ENCODE data around the gene SLC27A5. TPM values are rescaled to one million over a fixed set of nuclear protein-coding genes. Genes with fewer than 3 reads are reported as not detected.
"Not testable (repeated sequence)": the region's sequence is repeated elsewhere in the genome, so short reads cannot be mapped to it uniquely, and the experiment has no call there.

SLC27A5 gene
- total and polyA plus RNA-seq, 7 donors: 2.3 to 22.9 (median 7.8) TPM

DNA sequence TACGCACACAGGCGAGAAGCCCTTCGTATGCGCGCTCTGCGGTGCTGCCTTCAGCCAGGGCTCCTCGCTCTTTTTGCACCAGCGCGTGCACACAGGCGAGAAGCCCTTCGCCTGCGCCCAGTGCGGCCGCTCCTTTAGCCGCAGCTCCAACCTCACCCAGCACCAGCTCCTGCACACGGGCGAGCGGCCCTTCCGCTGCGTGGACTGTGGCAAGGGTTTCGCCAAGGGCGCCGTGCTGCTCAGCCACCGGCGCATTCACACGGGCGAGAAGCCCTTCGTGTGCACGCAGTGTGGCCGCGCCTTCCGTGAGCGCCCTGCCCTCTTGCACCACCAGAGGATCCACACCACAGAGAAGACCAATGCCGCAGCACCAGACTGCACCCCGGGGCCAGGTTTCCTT lies 55.7 kb downstream of the SLC27A5 start:
- H3K9me3 ChIP-seq: no peaks in the 10 kb centered on the region
- DNase-seq: no peak
- WGBS, 2 donors: 98% methylated on average over 35 of the region's 35 CpGs
- H3K36me3 ChIP-seq: peaks cover 0 to 38% (median 7%) of the 10 kb centered on the region in 4 donors
- no peak overlapping the region for H3K4me3 ChIP-seq
- H3K4me1 ChIP-seq: peaks cover 0 to 10% (median 7%) of the 10 kb centered on the region in 4 donors
- H3K27ac ChIP-seq: no peak overlapping the region
- intact Hi-C loops (cut with DNase I): no loop called here
- no peaks in the 10 kb centered on the region for H3K27me3 ChIP-seq
- TF ChIP-seq, protein P1, sequence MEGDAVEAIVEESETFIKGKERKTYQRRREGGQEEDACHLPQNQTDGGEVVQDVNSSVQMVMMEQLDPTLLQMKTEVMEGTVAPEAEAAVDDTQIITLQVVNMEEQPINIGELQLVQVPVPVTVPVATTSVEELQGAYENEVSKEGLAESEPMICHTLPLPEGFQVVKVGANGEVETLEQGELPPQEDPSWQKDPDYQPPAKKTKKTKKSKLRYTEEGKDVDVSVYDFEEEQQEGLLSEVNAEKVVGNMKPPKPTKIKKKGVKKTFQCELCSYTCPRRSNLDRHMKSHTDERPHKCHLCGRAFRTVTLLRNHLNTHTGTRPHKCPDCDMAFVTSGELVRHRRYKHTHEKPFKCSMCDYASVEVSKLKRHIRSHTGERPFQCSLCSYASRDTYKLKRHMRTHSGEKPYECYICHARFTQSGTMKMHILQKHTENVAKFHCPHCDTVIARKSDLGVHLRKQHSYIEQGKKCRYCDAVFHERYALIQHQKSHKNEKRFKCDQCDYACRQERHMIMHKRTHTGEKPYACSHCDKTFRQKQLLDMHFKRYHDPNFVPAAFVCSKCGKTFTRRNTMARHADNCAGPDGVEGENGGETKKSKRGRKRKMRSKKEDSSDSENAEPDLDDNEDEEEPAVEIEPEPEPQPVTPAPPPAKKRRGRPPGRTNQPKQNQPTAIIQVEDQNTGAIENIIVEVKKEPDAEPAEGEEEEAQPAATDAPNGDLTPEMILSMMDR (IDR thresholded peaks at IDR 0.05): no peak
- TF ChIP-seq POLR2AphosphoS5 (IDR thresholded peaks at IDR 0.05) (no peak), POLR2A (IDR thresholded peaks at IDR 0.05) (no peak), EP300 (IDR thresholded peaks at IDR 0.05) (no peak)

DNA sequence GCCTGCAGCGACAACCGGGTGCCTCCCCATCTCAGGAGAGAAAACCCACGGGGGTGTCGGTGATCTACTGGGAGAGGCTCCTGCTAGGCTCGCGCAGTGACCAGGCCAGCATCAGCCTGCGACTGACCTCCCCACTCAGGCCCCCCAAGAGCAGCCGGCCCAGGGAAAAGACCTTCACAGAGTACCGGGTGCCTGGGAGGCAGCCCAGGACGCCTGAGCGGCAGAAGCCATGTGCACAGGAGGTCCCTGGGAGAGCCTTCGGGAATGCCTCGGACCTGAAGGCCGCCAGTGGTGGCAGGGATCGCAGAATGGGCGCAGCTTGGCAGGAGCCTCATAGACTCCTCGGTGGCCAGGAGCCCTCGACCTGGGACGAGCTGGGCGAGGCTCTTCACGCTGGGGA lies 56.5 kb downstream of the SLC27A5 start:
- intact Hi-C loops (cut with DNase I): no loop called here
- H3K36me3 ChIP-seq: peaks cover 0 to 38% (median 7%) of the 10 kb centered on the region in 4 donors
- H3K9me3 ChIP-seq: no peaks in the 10 kb centered on the region
- 95 to 96% methylated on average over 21 of the region's 21 CpGs for WGBS, 2 donors
- TF ChIP-seq EP300 (IDR thresholded peaks at IDR 0.05) (no peak), POLR2AphosphoS5 (IDR thresholded peaks at IDR 0.05) (no peak), POLR2A (IDR thresholded peaks at IDR 0.05) (no peak)
- TF ChIP-seq, protein P1 (IDR thresholded peaks at IDR 0.05): no peak
- no peaks in the 10 kb centered on the region for H3K27me3 ChIP-seq
- H3K4me1 ChIP-seq: peaks cover 0 to 14% (median 12%) of the 10 kb centered on the region in 4 donors
- H3K27ac ChIP-seq: no peak overlapping the region
- DNase-seq: no peak
- no peak overlapping the region for H3K4me3 ChIP-seq

DNA sequence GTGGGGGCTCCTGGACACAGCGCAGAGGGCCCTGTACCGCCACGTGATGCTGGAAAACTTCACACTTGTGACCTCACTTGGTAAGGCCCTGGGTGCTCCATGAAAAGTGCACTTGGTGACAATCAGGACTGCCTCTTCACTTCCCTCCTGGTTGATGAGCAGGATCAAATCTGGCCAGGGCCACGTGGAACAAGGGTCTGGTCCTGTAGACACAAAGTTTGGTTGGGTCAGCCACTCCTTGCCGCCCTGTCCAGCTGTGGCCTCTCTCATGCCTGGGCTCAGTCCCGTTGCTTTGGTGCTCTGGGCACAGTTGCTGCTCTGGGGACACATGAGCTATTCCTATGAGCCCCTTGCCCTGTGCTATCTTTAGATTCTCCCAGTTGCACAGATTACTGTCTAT lies 58.0 kb downstream of the SLC27A5 start:
- DNase-seq: no peak
- Histone ChIP-seq H3K36me3 (peaks cover 0 to 38% (median 7%) of the 10 kb centered on the region in 4 donors), H3K9me3 (no peaks in the 10 kb centered on the region), H3K27me3 (no peaks in the 10 kb centered on the region), H3K27ac (no peak overlapping the region), H3K4me3 (no peak overlapping the region), H3K4me1 (peaks cover 0 to 14% (median 12%) of the 10 kb centered on the region in 4 donors)
- no peak for TF ChIP-seq POLR2A (IDR thresholded peaks at IDR 0.05)
- TF ChIP-seq EP300 (IDR thresholded peaks at IDR 0.05): no peak
- WGBS, 2 donors: 95 to 97% methylated on average over 6 of the region's 6 CpGs
- intact Hi-C loops (cut with DNase I): no loop called here

DNA sequence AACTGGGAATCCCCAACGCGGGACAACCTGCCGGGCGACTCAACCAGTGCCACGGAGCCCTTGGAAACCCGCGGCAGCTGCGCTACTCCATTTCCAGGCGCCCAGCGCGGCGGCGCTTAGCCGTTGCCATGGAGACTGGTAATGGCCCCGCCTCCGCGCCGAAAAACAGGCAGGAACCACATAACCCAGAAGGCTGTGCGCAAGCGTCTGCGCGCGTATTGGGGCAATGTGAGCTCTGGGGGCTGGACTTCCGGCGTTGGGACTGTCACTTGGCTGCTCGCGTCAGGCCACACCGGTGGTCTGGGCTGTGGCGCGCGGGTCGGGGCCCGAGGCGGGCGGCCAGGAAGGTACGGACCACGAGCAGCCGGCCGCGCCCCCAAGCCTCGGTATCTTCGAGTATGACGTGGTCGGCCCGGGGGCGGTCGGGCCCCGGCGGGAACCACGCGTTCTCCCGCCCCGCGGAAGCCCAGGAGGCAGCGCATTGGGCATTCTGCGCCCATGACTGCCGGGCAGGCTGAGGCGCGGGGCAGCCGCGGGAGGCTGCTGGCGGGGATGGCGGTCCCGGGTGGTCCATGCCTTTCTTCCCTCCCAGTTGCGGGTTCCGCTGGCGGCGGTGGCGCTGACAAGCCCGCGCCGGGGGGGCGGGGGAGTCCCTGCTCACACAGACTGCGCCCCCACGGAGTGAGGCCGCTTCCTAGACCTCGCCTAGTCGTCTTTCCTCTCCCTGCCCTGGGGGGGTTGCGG lies 60.3 kb downstream of the SLC27A5 start, which contains the start of gene ZNF324B:
ZNF324B (plus strand) TSS at position 265 of the 744 bp plus-strand sequence. CDS start 2,080 bp downstream, outside the sequence.
- Histone ChIP-seq H3K4me3 (peak within 1 kb of the TSS; percentile 84 to 92 (median 88)), H3K4me1 (peaks cover 0 to 14% (median 12%) of the 10 kb centered on the region in 4 donors), H3K27ac (peak within 1 kb of the TSS; percentile 74 to 82 (median 78)), H3K36me3 (peaks cover 0 to 26% (median 6%) of the 10 kb centered on the region in 4 donors), H3K27me3 (peaks cover 0 to 11% (median 0%) of the 10 kb centered on the region in 3 donors), H3K9me3 (no peaks in the 10 kb centered on the region)
- DNase-seq: peak; percentile 98
- intact Hi-C loops (cut with DNase I): loop anchor here (2.0 kb wide), 2 partner anchors 15 to 47 kb away; partner anchors contain the start of gene ZNF324
- WGBS, 2 donors: 0 to 1% methylated on average over 79 of the region's 79 CpGs
- TF ChIP-seq, protein P1 (IDR thresholded peaks at IDR 0.05): no peak
- TF ChIP-seq POLR2AphosphoS5 (IDR thresholded peaks at IDR 0.05): peak; percentile 58 to 84 (median 76)
- no peak for TF ChIP-seq EP300 (IDR thresholded peaks at IDR 0.05)
- peak in 1 of 2 donors; percentile 33 for TF ChIP-seq POLR2A (IDR thresholded peaks at IDR 0.05)

DNA sequence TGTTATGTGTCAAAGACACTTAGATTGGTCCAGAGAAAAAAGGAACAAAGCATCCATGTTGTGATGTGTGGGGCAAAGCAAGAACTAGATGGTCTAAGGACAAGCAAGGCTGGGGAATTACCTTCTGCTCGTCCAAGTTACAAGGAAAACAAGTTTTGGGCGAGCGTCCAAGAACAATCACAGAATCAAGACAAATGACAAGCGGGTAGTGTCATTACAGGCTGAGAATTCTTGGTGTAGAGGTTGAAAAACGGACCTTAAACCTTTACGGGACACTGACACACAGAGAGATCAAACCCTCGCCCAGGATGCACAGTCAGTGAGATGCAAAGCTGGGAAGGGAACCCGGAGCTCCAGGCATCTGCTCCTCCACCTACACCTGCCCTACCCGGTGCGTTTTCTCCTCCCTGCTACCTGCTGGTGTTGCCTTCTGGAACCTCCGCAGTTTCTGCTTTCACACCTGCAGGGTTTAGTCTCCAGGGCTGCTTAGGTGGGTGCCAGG lies 60.9 kb downstream of the SLC27A5 start:
- H3K27ac ChIP-seq: peak overlapping the region in 3 of 4 donors; percentile 74 to 82 (median 76)
- H3K9me3 ChIP-seq: no peaks in the 10 kb centered on the region
- TF ChIP-seq POLR2AphosphoS5 (IDR thresholded peaks at IDR 0.05) (no peak), POLR2A (IDR thresholded peaks at IDR 0.05) (no peak), EP300 (IDR thresholded peaks at IDR 0.05) (no peak)
- TF ChIP-seq, protein P1 (IDR thresholded peaks at IDR 0.05): no peak
- H3K36me3 ChIP-seq: peaks cover 0 to 20% (median 3%) of the 10 kb centered on the region in 4 donors
- H3K4me1 ChIP-seq: peaks cover 0 to 14% (median 12%) of the 10 kb centered on the region in 4 donors
- intact Hi-C loops (cut with DNase I): loop anchor here (2.0 kb wide), 2 partner anchors 16 to 48 kb away; partner anchors contain the start of gene ZNF324
- H3K4me3 ChIP-seq: peak overlapping the region; percentile 84 to 92 (median 88)
- DNase-seq: no peak
- H3K27me3 ChIP-seq: peaks cover 0 to 11% (median 0%) of the 10 kb centered on the region in 3 donors
- 2 to 6% methylated on average over 11 of the region's 11 CpGs for WGBS, 2 donors

DNA sequence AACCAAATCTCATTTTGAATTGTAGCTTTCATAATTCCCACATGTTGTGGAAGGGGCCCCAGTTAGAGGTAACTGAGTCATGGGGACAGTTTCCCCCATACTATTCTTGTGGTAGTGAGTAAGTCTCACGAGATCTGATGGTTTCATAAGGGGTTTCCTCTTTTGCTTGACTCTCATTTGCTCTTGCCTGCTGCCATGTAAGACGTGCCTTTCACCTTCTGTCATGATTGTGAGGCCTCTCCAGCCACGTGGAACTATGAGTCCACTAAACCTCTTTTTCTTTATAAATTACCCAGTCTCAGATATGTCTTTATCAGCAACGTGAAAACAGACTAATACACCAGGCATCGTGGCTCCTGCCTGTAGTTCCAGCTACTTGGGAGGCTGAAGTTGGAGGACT lies 61.8 kb downstream of the SLC27A5 start:
- not testable (repeated sequence) for H3K27ac ChIP-seq, H3K4me3 ChIP-seq, H3K9me3 ChIP-seq, DNase-seq
- WGBS, 2 donors: 60 to 63% methylated on average over 5 of the region's 5 CpGs
- peaks cover 0 to 11% (median 0%) of the 10 kb centered on the region in 3 donors for H3K27me3 ChIP-seq
- peaks cover 0 to 14% (median 12%) of the 10 kb centered on the region in 4 donors for H3K4me1 ChIP-seq
- intact Hi-C loops (cut with DNase I): loop anchor here (2.0 kb wide), 2 partner anchors 17 to 49 kb away; partner anchors contain the start of gene ZNF324
- peaks cover 0 to 15% (median 3%) of the 10 kb centered on the region in 4 donors for H3K36me3 ChIP-seq

DNA sequence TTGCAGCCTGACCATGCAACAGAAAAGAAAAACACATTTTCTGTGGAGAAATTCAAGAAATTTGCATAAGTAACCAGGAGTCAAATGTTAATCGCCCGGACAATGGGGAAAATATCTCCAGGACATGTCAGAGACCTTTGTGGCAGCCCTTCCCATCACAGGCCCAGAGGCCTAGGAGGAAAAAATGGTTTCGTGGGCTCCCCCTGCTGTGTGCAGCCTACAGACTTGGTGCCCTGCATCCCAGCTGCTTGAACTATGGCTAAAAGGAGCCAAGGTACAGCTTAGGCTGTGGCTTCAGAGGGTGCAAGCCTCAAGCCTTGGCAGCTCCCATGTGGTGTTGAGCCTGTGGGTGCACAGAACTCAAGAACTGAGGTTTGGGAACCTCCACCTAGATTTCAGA lies 62.9 kb downstream of the SLC27A5 start:
- 75 to 83% methylated on average over 3 of the region's 3 CpGs for WGBS, 2 donors
- DNase-seq; H3K9me3 ChIP-seq; H3K27ac ChIP-seq; H3K36me3 ChIP-seq; H3K4me3 ChIP-seq; intact Hi-C loops (cut with DNase I): not testable (repeated sequence)
- Histone ChIP-seq H3K4me1 (peaks cover 0 to 14% (median 12%) of the 10 kb centered on the region in 4 donors), H3K27me3 (peaks cover 0 to 11% (median 0%) of the 10 kb centered on the region in 3 donors)

All from sigmoid colon (tissue), 7 donors.